DOHH2 (cell line): ENCODE measurements around the gene SYNJ2.

Experiments used
- CTCF ChIP-seq: fragments of 200-600 bp; sonication (generic); IDR thresholded peaks from one replicate; pipeline ENCODE4 v1.5.1; 2014; ENCODE audit warnings: antibody characterized with exemption, mild to moderate bottlenecking, low read depth, low read length; ENCODE audit not compliant: poor library complexity, severe bottlenecking
- EZH2phosphoT487 ChIP-seq: fragments of 200-600 bp; sonication (generic); IDR thresholded peaks from 2 replicates; pipeline ENCODE4 v1.6.1; 2017; ENCODE audit warnings: borderline replicate concordance, mild to moderate bottlenecking, antibody characterized with exemption, low read length, moderate library complexity, mixed read lengths

GRCh38 chr6:158051968-158052367 lies 70.3 kb downstream of the SYNJ2 start:
- TF ChIP-seq CTCF (no peak), EZH2phosphoT487 (no peak)
